ENCODE results near the gene HYDIN.
A peak's percentile ranks its signal among the peaks of the same experiment; 100 is the strongest.

The HYDIN gene

DNA sequence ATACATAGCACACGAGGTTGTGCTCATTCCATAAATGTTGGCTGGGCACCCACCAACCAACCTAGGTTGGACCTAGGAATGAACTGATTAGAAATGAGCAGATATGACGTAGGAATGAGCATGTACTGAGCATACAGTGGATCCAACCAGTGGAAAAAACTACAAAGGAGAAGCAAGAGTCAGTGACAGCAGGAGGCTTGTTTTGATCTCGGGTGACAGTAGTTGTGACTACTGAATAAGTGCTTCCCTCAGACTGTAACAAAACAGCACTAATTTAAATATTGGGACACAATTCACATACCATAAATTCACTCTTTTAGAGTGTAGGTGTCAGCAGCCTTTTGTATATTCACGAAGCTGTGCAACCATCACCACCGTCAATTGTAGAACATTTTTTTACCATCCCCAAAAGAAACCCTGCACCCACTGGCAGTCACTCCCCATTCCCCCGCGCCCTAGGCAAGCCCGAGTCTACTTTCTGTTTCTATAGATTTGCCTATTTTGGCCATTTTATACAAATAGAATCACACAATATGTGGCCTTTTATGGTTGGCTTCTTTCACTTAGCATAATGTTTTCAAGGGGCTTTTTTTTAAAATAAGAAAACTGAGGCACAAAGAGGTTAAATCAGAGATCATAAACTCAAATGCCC is 436.5 kb downstream of the HYDIN start:
- no peak for DNase-seq

DNA sequence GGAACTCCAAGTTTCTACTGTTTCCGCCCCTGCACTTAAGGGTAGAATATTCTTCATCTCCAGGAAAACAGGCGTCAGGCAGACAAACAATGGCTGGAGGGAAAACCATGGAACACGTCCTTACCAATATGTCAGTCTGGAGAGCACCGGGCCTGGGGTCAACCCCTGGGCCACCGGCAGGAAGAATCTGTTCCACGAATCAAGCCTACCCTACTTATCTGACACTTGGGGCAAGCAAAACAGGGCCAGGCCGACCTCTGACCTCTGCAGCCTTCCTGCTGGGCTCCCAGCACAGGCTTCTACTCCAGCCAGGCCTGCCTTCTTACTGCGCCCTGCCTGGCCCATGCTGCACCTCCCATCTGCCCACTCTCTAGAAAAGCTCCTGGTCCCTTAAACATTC is 439.7 kb downstream of the HYDIN start:
- no peak for DNase-seq

DNA sequence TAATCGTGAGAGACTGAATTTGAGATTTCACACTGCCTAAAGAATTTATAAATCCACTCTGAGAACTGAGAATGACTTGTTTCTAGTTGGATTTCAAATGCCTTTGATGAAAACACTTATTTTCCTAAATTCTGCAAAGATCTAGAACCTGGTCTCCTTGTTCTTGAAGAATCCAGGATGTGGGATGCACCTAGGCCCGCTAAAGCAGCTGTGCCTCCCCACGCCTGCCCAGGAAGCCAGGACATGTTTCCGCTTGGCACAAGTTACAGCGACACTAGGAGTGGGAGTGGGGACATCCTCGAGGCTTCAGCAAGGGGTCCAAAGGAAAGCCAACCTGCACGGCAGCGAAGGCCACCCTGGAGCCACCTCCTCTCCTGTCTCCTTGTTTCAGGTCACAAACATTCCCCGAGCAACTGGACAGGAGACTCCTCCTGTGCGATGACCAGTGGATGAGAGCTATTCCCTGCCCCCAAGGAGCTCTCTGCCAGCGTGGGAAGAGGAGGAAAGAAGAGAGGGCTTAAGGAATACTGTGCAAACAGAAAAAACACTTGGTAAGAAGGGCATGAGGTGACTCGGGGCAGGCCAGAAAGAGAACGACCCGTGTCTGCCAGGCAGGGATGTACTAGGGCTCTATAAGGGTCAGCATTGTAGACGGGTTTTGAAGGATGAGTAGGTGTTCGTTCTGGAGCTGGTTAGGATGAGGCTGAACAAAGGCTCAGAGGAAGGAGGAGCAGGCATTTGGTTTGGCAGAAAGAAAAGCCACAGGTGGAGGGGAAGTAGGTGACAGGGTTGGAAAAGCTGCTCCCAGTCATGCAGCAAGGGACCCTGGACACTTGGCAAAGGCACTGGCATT is 440.7 kb downstream of the HYDIN start:
- DNase-seq, result no peak

DNA sequence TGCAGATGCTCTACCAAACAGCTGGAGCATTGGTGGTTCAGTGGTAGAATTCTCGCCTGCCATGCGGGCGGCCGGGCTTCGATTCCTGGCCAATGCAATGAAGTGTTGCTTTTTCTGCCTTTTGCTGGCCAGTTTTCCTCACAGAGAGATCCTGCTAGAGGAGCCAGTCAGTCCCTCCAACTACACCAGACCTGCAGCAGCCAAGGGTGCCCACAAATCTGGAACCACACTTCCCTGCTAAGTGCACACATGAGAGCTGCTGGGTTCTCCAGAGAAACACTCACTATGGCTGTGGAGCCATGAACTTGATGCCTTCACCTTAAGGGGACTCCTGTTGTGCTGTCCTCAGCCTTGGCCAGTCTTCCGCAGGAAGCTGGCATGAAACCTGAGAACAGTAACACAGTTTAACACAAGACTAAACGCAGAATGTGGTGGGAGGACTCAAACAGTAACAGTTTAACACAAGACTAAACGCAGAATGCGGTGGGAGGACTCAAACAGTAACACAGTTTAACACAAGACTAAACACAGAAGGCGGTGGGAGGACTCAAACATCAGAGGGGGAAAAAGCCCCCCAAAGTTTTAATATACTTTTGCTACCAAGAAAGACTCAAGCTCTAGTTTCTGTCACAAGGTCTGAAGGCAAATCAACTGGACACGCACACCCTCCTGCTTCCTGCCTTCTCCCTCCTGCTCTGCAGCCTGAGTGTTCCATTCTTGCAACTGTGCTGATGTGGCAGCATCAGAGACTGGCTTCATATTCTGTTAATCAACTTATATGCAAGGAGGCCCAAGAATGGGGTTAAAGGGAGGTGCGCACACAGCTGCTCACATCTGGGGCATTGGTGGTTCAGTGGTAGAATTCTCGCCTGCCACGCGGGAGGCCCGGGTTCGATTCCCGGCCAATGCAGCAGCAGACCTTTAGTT is 441.6 kb downstream of the HYDIN start:
- DNase-seq, result peak in 4 of 56 donors; percentile 8 to 30 (median 19)

DNA sequence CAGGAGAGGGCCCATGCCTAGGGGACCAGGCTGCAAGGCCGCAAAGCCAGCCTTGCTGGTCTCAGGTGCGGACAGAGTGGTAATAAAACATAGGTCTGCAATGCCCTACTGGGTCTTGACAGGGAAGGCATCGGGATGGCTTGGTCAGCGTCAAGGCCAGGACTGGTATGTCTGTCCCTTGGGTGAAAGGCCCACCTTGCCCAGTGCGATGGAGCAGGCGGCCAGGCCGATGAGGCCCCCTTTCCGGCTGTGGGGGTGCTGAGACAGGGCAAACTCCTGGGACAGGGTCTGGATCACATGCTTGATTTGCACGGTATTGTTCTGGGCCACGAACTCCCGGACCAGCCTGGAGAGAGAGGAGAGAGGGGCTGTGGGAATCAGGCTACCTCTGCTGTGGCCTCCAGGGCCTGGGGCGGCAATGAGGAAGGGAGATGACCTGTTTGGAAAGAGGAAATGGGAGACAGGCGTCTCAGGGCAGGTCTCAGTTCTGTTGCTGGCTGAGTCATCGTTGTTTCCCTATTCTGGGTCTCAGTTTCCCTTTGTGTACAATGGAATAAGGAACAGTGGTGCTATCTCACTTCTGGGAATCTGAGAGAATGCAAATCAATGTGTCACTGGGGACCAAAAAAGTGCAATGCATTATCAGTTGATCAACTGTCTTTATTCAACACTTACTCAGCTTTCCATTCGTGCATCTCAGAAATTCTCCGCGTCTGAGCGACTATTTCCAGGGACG is 444.3 kb downstream of the HYDIN start:
- DNase-seq, result no peak

DNA sequence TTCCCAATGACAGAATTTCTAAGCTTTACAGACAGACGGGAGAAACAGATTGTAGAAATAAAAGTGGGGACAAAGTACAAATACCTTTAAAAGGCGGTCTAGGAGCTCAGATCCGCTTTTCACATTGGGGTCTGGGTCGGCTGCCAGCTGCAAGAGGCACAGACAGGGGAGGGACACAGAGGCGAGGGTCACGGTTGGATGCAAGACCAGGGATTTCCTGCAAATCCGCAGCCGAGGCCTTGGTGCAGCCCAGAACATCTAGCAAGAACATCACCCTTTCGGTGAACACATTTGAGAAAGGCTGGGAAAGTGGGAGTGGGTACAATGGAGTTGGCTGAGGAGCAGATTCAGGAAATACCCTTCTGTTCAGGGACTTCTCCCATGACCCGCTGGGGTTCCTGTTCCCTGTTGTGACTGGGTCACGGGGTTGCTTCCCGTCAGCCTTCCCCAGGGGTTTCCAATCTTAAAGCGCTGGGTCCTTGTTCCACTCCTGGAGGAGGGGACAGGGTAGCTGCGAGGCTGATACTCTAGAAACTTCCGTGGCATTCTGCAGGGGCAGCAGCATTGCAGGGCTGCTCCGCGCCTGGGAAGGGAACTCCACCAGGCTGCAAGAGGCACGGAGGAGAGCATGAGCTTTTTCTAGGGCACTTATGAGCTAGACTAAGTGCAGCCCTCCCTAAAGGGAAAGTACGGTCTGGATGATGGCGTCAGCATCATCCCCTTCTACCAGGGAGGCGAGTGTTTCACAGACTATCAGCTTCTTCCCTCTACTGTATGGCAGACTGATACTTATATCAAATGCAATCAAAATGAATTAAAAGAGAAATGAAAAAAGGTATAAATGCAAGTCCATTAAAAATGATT is 445.6 kb downstream of the HYDIN start:
- no peak for DNase-seq

DNA sequence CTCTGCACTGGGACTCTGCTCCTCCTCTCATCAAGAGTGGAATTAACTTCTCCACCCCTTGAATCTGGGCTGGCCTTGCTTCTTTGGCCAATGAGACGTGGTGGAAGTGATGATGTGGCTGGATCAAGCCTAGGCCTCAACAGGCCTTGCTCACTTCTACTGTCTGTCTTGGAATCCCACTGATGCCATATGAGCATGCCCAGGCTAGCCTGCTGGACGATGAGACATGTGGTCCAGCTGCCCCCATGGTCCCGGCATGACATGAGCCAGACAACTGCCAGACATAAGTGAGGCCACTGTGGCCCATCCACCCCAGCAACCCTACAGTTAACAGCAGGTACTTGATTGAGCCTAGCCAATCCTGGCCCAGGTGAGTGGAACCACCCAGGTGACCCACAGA is 448.3 kb downstream of the HYDIN start:
- DNase-seq, result no peak

DNA sequence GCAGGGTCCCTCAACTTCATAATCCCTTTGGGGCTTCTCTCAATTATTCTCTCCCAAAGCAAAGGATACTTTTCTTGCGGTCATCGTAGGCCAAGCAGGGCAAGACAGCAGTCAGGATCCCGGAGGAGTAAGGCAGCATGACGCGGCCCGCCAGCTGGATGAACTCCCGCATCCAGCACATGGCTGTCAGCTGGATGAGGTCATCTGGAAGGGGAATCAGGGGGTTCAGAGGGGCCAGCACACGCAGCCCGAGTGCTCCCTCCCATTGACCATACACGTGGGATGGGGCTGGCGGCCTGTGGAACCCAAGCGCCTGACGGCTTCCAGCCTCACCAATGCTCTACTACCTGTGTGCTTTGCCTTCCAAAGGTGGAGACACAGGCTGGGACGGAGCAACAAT is 448.7 kb downstream of the HYDIN start:
- no peak for DNase-seq

DNA sequence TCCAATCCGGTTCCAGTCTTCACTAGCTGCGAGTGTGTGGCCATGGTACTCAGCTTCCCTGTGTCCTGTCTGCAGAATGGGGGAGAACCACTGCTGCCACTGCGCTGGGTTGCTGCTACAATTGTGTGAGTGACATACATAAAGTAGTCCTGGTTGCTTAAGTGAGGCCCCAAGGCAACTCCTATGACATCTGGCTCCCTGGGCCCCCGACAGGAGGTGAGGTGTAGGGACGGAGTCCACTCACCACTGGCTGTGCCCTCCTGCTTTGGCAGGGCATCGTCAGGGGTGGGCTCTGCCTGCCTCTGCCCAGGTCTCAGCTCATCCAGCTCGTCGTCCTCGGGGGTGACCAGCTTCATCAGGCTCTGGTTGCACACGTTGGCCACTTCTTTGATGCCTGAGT is 450.0 kb downstream of the HYDIN start:
- no peak for DNase-seq

DNA sequence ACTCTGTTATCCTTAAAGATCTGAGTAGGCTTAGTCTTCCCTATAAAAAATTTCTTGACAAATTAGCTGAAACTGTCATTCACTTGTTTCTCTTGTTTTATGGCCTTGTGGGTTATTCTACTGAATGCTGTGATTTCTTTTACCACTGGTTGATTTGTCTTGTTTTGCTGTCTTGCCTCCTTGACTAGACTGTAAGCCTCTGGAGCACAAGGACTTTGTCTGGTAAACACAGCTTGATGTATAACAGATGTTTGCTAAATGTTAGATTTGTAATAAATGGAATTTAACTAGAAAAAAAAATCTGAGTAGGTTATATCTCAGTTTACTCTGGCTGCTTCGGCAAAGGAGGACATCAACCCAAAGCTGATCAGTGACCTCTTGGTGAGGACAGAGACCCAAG is 451.2 kb downstream of the HYDIN start:
- no peak for DNase-seq

DNA sequence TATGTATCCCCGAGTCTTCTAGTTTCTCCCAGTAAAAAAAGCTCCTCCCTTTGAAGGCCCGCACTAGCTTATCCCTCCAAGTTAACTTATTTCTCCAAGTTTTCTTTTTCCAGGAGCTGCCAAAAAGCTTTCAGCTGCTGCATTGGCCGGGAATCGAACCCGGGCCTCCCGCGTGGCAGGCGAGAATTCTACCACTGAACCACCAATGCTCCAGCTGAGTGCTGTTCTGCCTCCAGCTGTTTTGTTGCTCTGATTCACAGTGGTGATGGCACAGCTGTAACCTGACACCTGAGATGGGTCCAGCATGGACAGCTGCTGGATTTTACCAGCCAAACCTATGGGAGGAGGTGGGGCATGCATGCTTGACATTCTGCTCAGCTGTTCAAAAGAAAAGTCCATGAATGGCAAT is 451.6 kb downstream of the HYDIN start:
- DNase-seq, result peak in 11 of 56 donors; percentile 0 to 24 (median 17)

DNA sequence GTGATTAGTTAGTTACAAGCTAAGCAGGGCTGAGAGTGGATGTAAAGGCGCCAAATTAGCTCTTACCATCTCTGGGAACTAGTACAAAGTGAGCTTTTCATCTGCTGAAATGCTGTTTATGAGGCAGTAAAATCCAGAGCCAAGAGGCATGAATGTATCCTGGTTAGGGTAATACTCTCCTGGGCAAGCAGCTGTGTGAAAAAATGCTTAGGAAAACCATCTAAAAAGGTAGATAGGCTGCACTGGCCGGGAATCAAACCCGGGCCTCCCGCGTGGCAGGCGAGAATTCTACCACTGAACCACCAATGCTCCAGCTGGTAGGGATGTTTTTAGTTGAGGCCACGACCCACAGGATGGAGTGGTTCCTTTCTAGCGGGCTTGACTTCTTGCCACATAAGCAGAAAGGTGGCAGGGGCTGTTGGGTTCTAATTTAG is 452.5 kb downstream of the HYDIN start:
- DNase-seq, result no peak

DNA sequence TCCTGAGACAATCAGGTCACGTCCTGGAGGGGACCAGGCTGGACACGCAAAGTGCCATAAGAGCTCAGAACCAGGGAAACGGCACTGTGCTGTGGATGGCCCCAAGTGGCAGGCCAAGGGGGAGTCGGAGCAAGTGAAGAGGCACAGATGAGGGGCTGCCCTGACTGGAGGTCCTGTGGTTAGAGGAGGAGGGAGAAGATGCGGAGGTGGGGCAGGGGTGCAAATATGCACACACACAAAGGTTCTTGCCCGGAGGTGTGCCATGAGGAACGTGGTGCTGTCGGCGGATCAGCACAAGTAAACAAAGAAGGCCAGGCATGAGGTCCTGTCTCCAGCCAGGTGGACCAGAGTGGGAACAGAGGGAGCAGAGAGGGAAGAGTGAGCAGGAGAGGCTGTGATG is 453.0 kb downstream of the HYDIN start:
- no peak for DNase-seq

DNA sequence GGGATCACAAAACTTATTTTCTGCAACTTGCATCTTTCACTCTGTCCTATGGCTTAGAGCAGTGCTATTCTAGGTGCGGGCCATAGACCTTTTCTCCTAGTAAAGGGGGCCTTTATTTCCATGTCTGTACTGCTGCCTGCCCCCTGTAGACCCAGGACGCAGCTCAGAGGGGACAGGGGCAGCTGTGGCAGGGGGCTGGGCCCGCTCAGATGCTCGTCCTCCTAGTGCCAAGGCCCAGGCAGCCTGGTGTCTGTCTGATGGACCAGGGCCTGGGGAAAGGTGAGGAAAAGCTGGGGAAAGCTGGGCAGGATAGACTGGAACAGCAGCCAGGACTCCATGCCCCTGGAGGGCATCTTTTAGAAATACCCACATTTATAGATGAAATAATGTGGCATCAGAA is 455.1 kb downstream of the HYDIN start:
- no peak for DNase-seq

DNA sequence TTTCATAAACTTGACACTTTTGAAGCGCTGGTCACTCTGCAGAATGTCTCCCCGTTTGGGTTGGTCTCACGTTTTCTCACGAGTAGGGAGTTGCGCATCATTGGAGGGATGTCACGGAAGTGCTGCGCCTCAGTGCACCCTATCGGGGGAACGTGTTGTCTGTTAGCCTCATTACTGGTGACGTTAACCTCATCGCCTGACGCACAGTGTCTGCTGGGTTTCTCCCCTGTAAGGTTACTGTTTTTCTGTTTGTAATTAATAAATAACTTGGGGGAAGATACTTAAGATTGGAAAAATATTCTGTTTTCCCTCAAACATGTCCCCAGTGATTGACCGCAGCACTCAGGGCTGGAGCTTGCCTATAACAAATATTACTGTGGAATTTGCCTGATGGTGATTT is 456.3 kb downstream of the HYDIN start:
- no peak for DNase-seq

DNA sequence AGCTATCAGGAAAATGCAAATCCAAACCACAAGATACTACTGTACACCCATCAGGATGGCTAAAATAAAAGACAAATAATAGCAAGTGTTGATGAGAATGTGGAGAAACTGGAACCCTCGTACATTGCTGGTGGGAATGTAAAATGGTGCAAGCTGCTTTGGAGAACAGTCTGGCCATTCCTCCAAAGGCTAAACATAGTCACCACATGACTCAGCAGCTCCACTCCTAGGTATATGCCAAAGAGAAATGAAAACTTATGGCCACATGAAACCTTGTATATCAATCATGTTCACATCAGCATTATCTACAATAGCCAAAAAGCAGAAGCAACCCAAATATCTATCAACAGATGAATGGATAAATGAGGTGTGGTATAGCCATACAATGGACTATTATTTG is 458.0 kb downstream of the HYDIN start:
- no peak for DNase-seq

DNA sequence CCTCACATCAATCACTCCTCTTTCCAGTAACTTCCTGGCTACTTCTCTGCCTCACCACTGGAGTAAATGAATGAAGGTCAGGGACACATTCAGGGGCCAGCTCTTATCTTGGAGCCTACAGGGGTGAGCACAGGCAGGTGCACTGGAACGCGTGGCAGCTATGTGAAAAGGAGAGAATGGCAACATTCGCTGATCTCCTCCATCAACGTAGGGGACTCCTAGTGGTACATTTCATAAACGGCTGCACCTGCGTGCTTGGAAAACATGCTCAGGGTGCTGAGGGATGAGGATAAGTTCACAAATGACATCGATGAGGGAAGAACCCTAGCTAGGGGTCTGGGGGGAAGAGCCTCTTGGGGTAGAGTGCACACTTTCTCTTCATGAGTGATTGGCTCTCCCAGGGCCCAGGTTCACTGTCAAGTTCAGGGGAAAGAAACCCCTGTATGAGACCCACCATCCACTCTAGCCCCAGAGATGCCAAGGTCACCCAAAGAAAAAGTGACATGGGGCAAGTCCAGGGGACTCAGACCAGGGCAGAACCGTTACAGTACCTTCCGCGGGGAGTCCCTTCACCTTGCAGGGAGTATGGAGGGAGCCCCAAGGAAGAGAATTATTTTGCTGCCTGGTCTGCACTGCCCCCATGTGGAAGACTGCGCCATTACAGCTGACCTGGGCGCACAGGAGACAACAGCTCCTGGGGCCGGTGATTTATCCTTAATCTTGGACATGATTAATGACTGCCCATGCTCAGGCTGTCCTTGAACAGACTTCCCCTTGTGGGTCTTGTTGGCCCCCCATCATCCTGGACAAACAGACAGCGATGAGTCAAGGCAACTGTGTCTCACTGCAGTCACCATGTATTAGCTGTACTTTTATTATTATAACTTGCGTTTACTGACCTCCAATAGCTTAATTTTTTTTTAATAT is 459.6 kb downstream of the HYDIN start:
- peak in 41 of 56 donors; percentile 17 to 74 (median 42) for DNase-seq

DNA sequence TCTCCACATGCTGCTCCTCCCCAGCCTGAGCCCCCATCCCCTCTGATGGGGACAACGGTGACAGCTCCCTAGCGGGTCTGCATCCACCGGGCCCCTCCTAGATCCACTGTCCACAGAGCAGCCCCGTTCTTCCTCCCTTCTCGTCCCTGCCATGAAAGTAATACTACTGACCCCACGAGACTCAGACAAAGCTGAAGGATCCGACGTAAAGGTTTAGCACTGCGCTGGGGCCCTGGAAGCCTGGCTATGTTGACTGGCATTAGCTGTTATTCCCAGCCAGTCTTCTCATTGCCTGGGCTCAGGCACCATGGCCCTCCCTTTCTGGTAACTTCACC is 460.3 kb downstream of the HYDIN start:
- DNase-seq, result no peak

DNA sequence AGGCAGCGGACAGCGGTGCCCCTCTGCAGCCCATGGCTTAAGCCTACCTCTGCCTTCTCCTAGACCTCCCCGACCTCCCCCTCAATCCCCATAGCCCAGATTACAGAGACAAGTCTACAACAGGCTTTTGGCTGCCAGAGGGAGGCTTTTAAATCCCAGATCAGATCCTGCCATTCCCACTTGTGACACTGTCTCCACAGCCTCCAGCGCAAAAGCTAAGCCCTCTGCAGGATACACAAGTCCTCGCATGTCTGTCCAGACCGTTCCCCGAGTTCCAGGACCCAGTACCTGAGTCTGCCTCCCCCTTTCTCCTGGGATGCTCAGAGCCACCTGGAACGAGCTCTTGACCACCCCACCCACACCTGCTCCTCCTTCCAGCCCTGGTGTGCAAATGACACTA is 460.8 kb downstream of the HYDIN start:
- no peak for DNase-seq
